Nephron (organoid): Measurements from ENCODE around the gene RASD2.

Experiments used
- H3K27ac Mint-ChIP-seq, 3 experiments: 2 replicates each; pipeline ENCODE4 v1.8.0; 2020; ENCODE audit warnings: mixed read lengths in 3 of 3, mild to moderate bottlenecking in 2 of 3, moderate library complexity in 1 of 3
- H3K27me3 Mint-ChIP-seq: 2 replicates; pipeline ENCODE4 v1.8.0; 2021; ENCODE audit warnings: low read depth, mild to moderate bottlenecking, moderate library complexity, mixed read lengths
- H3K36me3 Mint-ChIP-seq: 2 replicates; pipeline ENCODE4 v1.8.0; 2020; ENCODE audit warnings: low read depth, mixed read lengths
- H3K4me1 Mint-ChIP-seq: 2 replicates; pipeline ENCODE4 v1.8.0; 2020; ENCODE audit warnings: mixed read lengths
- H3K4me3 Mint-ChIP-seq, 3 experiments: 2 replicates each; pipeline ENCODE4 v1.8.0; 2020; ENCODE audit warnings: mild to moderate bottlenecking in 3 of 3, mixed read lengths in 3 of 3, moderate library complexity in 2 of 3
- H3K9me3 Mint-ChIP-seq: 2 replicates; pipeline ENCODE4 v1.8.0; 2020; ENCODE audit warnings: mixed read lengths
- CTCF ChIP-seq, 3 experiments: fragments of 200-600 bp; sonication (generic); IDR thresholded peaks; one replicate each; pipeline ENCODE4 v1.5.0; 2021; ENCODE audit warnings: antibody characterized with exemption in 3 of 3; ENCODE audit not compliant: unreplicated experiment in 3 of 3

The RASD2 gene

GRCh38 chr22:35560824-35561223 is 20.2 kb downstream of the RASD2 start:
- H3K4me1 Mint-ChIP-seq, result peaks cover 15% of the 10 kb centered on the region
- no peak for TF ChIP-seq CTCF (IDR thresholded peaks at IDR 0.05; ENCODE audit: unreplicated experiment in 3 of 3)
- no peak overlapping the region for H3K27ac Mint-ChIP-seq
- H3K36me3 Mint-ChIP-seq, result no peaks in the 10 kb centered on the region
- H3K27me3 Mint-ChIP-seq, result peaks cover 46% of the 10 kb centered on the region
- peaks cover 6% of the 10 kb centered on the region for H3K9me3 Mint-ChIP-seq
- no peak overlapping the region for H3K4me3 Mint-ChIP-seq

GRCh38 chr22:35561796-35562526 is 21.3 kb downstream of the RASD2 start:
- Mint-ChIP-seq H3K36me3 (no peaks in the 10 kb centered on the region), H3K4me1 (peaks cover 15% of the 10 kb centered on the region), H3K9me3 (peaks cover 6% of the 10 kb centered on the region), H3K4me3 (no peak overlapping the region), H3K27me3 (peaks cover 44% of the 10 kb centered on the region), H3K27ac (no peak overlapping the region)
- no peak for TF ChIP-seq CTCF (IDR thresholded peaks at IDR 0.05; ENCODE audit: unreplicated experiment in 3 of 3)

- Mint-ChIP-seq H3K4me3 (no peak overlapping the region), H3K36me3 (no peaks in the 10 kb centered on the region), H3K27me3 (peaks cover 34% of the 10 kb centered on the region), H3K9me3 (peaks cover 6% of the 10 kb centered on the region), H3K4me1 (peaks cover 15% of the 10 kb centered on the region), H3K27ac (no peak overlapping the region)
- no peak for TF ChIP-seq CTCF (IDR thresholded peaks at IDR 0.05; ENCODE audit: unreplicated experiment in 3 of 3)
Measured at GRCh38 chr22:35563211-35563610, 22.6 kb downstream of the RASD2 start.

- peak overlapping the region in 1 of 3 experiments; percentile 24 for H3K27ac Mint-ChIP-seq
- H3K9me3 Mint-ChIP-seq, result no peaks in the 10 kb centered on the region
- H3K36me3 Mint-ChIP-seq, result no peaks in the 10 kb centered on the region
- peaks cover 21% of the 10 kb centered on the region for H3K4me1 Mint-ChIP-seq
- no peak overlapping the region for H3K4me3 Mint-ChIP-seq
- H3K27me3 Mint-ChIP-seq, result peaks cover 28% of the 10 kb centered on the region
- TF ChIP-seq CTCF (IDR thresholded peaks at IDR 0.05; ENCODE audit: unreplicated experiment in 3 of 3), result no peak
Measured at GRCh38 chr22:35564975-35565867, 24.6 kb downstream of the RASD2 start.

- H3K27me3 Mint-ChIP-seq, result peaks cover 13% of the 10 kb centered on the region
- TF ChIP-seq CTCF (IDR thresholded peaks at IDR 0.05; ENCODE audit: unreplicated experiment in 3 of 3), result no peak
- no peaks in the 10 kb centered on the region for H3K9me3 Mint-ChIP-seq
- H3K4me3 Mint-ChIP-seq, result no peak overlapping the region
- peak overlapping the region; percentile 19 to 62 (median 57) for H3K27ac Mint-ChIP-seq
- peaks cover 21% of the 10 kb centered on the region for H3K4me1 Mint-ChIP-seq
- H3K36me3 Mint-ChIP-seq, result no peaks in the 10 kb centered on the region
Measured at GRCh38 chr22:35567351-35568141, 26.9 kb downstream of the RASD2 start.
